ENCODE data around the gene KANSL1L. TPM values are rescaled to one million over a fixed set of nuclear protein-coding genes. Genes with fewer than 3 reads are reported as not detected.
"Not testable (repeated sequence)": the region's sequence is repeated elsewhere in the genome, so short reads cannot be mapped to it uniquely, and the experiment has no call there.

Gene KANSL1L
- total and polyA plus RNA-seq, 5 experiments from 2014 or later = 0.76 to 24.1 (median 1.2) TPM

- no peak for DNase-seq
- peaks cover 0 to 22% (median 14%) of the 10 kb centered on the region in 9 donors for H3K9me3 Mint-ChIP-seq
- H3K4me3 Mint-ChIP-seq = no peak overlapping the region
- H3K36me3 Mint-ChIP-seq = peaks cover 0 to 9% (median 8%) of the 10 kb centered on the region in 3 donors
- peaks cover 0 to 4% (median under 1%) of the 10 kb centered on the region in 4 donors for H3K4me1 Mint-ChIP-seq
- POLR2A ChIA-PET = no interaction called here
- peaks cover 0 to 3% (median 0%) of the 10 kb centered on the region in 5 donors for H3K27me3 Mint-ChIP-seq
- H3K27ac Mint-ChIP-seq = no peak overlapping the region
- ATAC-seq = no peak
Measured at GRCh38 chr2:210190345-210190744, 19.1 kb upstream of the KANSL1L start.

GRCh38 chr2:210189452-210190138 is 18.4 kb upstream of the KANSL1L start:
- DNase-seq (no peak), ATAC-seq (no peak)
- POLR2A ChIA-PET = no interaction called here
- Mint-ChIP-seq H3K4me3 (no peak overlapping the region), H3K36me3 (peaks cover 0 to 17% (median 14%) of the 10 kb centered on the region in 3 donors), H3K27me3 (peaks cover 0 to 3% (median 0%) of the 10 kb centered on the region in 5 donors), H3K4me1 (peaks cover 0 to 2% (median 0%) of the 10 kb centered on the region in 4 donors), H3K27ac (no peak overlapping the region), H3K9me3 (peaks cover 2 to 29% (median 20%) of the 10 kb centered on the region in 9 donors)

GRCh38 chr2:210188755-210189154 is 17.5 kb upstream of the KANSL1L start:
- Mint-ChIP-seq H3K27me3 (peaks cover 0 to 3% (median 0%) of the 10 kb centered on the region in 5 donors), H3K4me1 (peaks cover 0 to 2% (median 0%) of the 10 kb centered on the region in 4 donors), H3K4me3 (no peak overlapping the region), H3K36me3 (peaks cover 2 to 25% (median 22%) of the 10 kb centered on the region in 3 donors), H3K9me3 (peaks cover 8 to 38% (median 28%) of the 10 kb centered on the region in 9 donors), H3K27ac (no peak overlapping the region)
- DNase-seq (no peak), ATAC-seq (no peak)
- POLR2A ChIA-PET = interaction anchor here (0.8 kb wide), 1 partner anchor 18 kb away, joined by 5 read pairs; the partner anchor contains the start of gene KANSL1L

GRCh38 chr2:210188190-210188589 is 17.0 kb upstream of the KANSL1L start:
- ATAC-seq (no peak), DNase-seq (no peak)
- H3K36me3 Mint-ChIP-seq = peaks cover 4 to 31% (median 26%) of the 10 kb centered on the region in 3 donors
- H3K9me3 Mint-ChIP-seq = peaks cover 8 to 43% (median 33%) of the 10 kb centered on the region in 9 donors
- H3K27me3 Mint-ChIP-seq = peaks cover 0 to 3% (median 0%) of the 10 kb centered on the region in 5 donors
- POLR2A ChIA-PET = interaction anchor here (0.8 kb wide), 1 partner anchor 17 kb away, joined by 5 read pairs; the partner anchor contains the start of gene KANSL1L
- no peak overlapping the region for H3K4me3 Mint-ChIP-seq
- H3K4me1 Mint-ChIP-seq = peaks cover 0 to 2% (median 0%) of the 10 kb centered on the region in 4 donors
- H3K27ac Mint-ChIP-seq = no peak overlapping the region

DNA sequence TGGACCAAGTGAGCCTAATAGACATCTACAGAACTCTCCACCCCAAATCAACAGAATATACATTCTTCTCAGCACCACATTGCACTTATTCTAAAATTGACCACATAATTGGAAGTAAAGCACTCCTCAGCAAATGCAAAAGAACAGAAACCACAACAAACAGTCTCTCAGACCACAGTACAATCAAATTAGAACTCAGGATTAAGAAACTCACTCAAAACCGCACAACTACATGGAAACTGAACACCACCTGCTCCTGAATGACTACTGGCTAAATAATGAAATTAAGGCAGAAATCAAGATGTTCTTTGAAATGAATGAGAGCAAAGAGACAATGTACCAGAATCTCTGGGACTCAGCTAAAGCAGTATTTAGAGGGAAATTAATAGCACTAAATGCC is 12.7 kb upstream of the KANSL1L start:
- DNase-seq, ATAC-seq, H3K4me3 Mint-ChIP-seq, POLR2A ChIA-PET, H3K27me3 Mint-ChIP-seq: not testable (repeated sequence)
- Mint-ChIP-seq H3K9me3 (peaks cover 8 to 55% (median 40%) of the 10 kb centered on the region in 9 donors), H3K27ac (peak overlapping the region in 2 of 10 donors; percentile 16), H3K36me3 (peaks cover 4 to 31% (median 29%) of the 10 kb centered on the region in 3 donors), H3K4me1 (peaks cover 8 to 32% (median 20%) of the 10 kb centered on the region in 4 donors)

GRCh38 chr2:210181606-210182088 is 10.4 kb upstream of the KANSL1L start:
- POLR2A ChIA-PET = interaction anchor here (1.3 to 2.2 kb wide), 2 partner anchors 10 to 18 kb away, joined by 3 to 25 read pairs; partner anchors contain the start of gene KANSL1L
- Mint-ChIP-seq H3K36me3 (peaks cover 4 to 32% (median 28%) of the 10 kb centered on the region in 3 donors), H3K27ac (peak overlapping the region; percentile 4 to 87 (median 83)), H3K4me1 (peaks cover 8 to 32% (median 19%) of the 10 kb centered on the region in 4 donors), H3K4me3 (peak overlapping the region; percentile 48 to 84 (median 75)), H3K9me3 (peaks cover 8 to 47% (median 39%) of the 10 kb centered on the region in 9 donors)
- DNase-seq = peak in 6 of 10 donors; percentile 9 to 49 (median 26)
- ATAC-seq = peak; percentile 33 to 49
- H3K27me3 Mint-ChIP-seq = not testable (repeated sequence)

- peaks cover 8 to 32% (median 19%) of the 10 kb centered on the region in 4 donors for H3K4me1 Mint-ChIP-seq
- POLR2A ChIA-PET = interaction anchor here (1.3 to 2.2 kb wide), 2 partner anchors 9 to 18 kb away, joined by 3 to 25 read pairs; partner anchors contain the start of gene KANSL1L
- H3K36me3 Mint-ChIP-seq = peaks cover 4 to 30% (median 23%) of the 10 kb centered on the region in 3 donors
- H3K9me3 Mint-ChIP-seq = peaks cover 8 to 42% (median 34%) of the 10 kb centered on the region in 9 donors
- peak in 1 of 2 donors; percentile 14 for ATAC-seq
- H3K27me3 Mint-ChIP-seq, DNase-seq: not testable (repeated sequence)
- H3K4me3 Mint-ChIP-seq = peak overlapping the region; percentile 48 to 84 (median 75)
- peak overlapping the region; percentile 4 to 87 (median 83) for H3K27ac Mint-ChIP-seq
Measured at GRCh38 chr2:210181033-210181605, 9.9 kb upstream of the KANSL1L start.

GRCh38 chr2:210180477-210180876 is 9.3 kb upstream of the KANSL1L start:
- ATAC-seq = no peak
- POLR2A ChIA-PET = interaction anchor here (1.3 to 2.2 kb wide), 2 partner anchors 9 to 17 kb away, joined by 3 to 25 read pairs; partner anchors contain the start of gene KANSL1L
- peaks cover 4 to 26% (median 22%) of the 10 kb centered on the region in 3 donors for H3K36me3 Mint-ChIP-seq
- H3K4me1 Mint-ChIP-seq = peaks cover 8 to 32% (median 19%) of the 10 kb centered on the region in 4 donors
- peaks cover 0 to 3% (median 0%) of the 10 kb centered on the region in 5 donors for H3K27me3 Mint-ChIP-seq
- peak overlapping the region in 1 of 10 donors; percentile 69 for H3K4me3 Mint-ChIP-seq
- peaks cover 8 to 35% (median 27%) of the 10 kb centered on the region in 9 donors for H3K9me3 Mint-ChIP-seq
- no peak for DNase-seq
- H3K27ac Mint-ChIP-seq = peak overlapping the region in 4 of 10 donors; percentile 11 to 73 (median 19)

- ATAC-seq = no peak
- Mint-ChIP-seq H3K36me3 (peaks cover 4 to 17% (median 12%) of the 10 kb centered on the region in 3 donors), H3K27me3 (peaks cover 0 to 2% (median 0%) of the 10 kb centered on the region in 5 donors), H3K27ac (peak overlapping the region in 5 of 10 donors; percentile 11 to 59 (median 31)), H3K9me3 (peaks cover 6 to 25% (median 17%) of the 10 kb centered on the region in 9 donors), H3K4me3 (no peak overlapping the region), H3K4me1 (peaks cover 8 to 32% (median 19%) of the 10 kb centered on the region in 4 donors)
- POLR2A ChIA-PET = interaction anchor here (1.3 kb wide), 1 partner anchor 8 kb away, joined by 5 read pairs; the partner anchor contains the start of gene KANSL1L
- DNase-seq = no peak
Measured at GRCh38 chr2:210179351-210179990, 8.3 kb upstream of the KANSL1L start.

GRCh38 chr2:210177769-210178168 is 6.6 kb upstream of the KANSL1L start:
- DNase-seq (no peak), ATAC-seq (no peak)
- no peak overlapping the region for H3K27ac Mint-ChIP-seq
- no peak overlapping the region for H3K4me3 Mint-ChIP-seq
- H3K9me3 Mint-ChIP-seq = peaks cover 0 to 8% (median under 1%) of the 10 kb centered on the region in 9 donors
- POLR2A ChIA-PET = no interaction called here
- peaks cover 0 to 4% (median 0%) of the 10 kb centered on the region in 3 donors for H3K36me3 Mint-ChIP-seq
- peaks cover 8 to 32% (median 20%) of the 10 kb centered on the region in 4 donors for H3K4me1 Mint-ChIP-seq
- H3K27me3 Mint-ChIP-seq = peaks cover 0 to 2% (median 0%) of the 10 kb centered on the region in 5 donors

GRCh38 chr2:210177115-210177514 is 5.9 kb upstream of the KANSL1L start:
- ATAC-seq, H3K27me3 Mint-ChIP-seq, H3K27ac Mint-ChIP-seq, H3K36me3 Mint-ChIP-seq, DNase-seq, H3K9me3 Mint-ChIP-seq, POLR2A ChIA-PET, H3K4me3 Mint-ChIP-seq: not testable (repeated sequence)
- peaks cover 9 to 29% (median 21%) of the 10 kb centered on the region in 4 donors for H3K4me1 Mint-ChIP-seq

GRCh38 chr2:210174086-210174485 is 2.9 kb upstream of the KANSL1L start:
- H3K27ac Mint-ChIP-seq = no peak overlapping the region
- POLR2A ChIA-PET = no interaction called here
- DNase-seq (no peak), ATAC-seq (no peak)
- H3K4me1 Mint-ChIP-seq = peaks cover 10 to 24% (median 14%) of the 10 kb centered on the region in 4 donors
- H3K36me3 Mint-ChIP-seq = peaks cover 0 to 4% (median 0%) of the 10 kb centered on the region in 3 donors
- no peak overlapping the region for H3K4me3 Mint-ChIP-seq
- H3K27me3 Mint-ChIP-seq = peaks cover 0 to 1% (median 0%) of the 10 kb centered on the region in 5 donors
- H3K9me3 Mint-ChIP-seq = no peaks in the 10 kb centered on the region

Measured in naive thymus-derived CD8-positive, alpha-beta T cell (primary cell).